ENCODE data around the gene FLII. TPM values are rescaled to one million over a fixed set of nuclear protein-coding genes. Genes with fewer than 3 reads are reported as not detected.

FLII gene
- polyA plus RNA-seq, 4 donors, result 152 to 360 (median 210) TPM

DNA sequence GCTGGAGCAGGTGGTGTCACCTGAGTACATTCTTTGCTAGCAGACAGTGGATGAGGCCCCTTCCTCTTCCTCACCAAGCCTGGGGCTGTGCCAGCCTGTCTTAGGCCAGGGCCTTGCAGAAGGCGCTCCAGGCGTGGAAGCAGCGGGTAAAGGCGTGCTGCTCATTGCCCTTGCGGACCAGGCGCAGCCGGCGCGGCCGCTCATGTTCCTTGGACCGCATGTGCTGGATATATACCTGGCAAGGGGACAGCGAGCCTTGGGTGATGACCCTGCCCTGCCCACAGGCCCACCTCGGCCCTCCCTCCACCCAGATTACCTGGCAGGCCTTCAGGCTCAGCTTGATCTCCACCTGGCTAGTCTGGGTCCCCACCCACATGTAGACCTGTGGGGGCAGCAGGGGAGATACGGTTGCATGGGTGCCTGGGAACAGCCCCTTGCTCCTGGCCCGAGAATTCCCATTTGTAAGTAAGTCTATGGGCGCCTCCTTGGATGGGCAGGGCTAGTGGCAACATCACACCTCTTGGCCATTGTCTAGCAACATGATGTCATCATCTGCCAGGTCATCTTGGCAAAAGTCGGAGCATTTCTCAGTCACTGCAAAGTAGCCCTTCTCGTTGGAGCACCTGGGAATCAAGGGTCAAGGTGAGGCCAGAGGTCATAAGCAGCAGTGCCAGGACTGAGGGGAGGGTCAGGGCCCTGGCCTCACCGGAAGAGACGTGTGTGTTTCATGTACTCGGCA, 13.3 kb downstream of the FLII start:
- peaks cover 14 to 88% (median 16%) of the 10 kb centered on the region in 3 donors for H3K36me3 ChIP-seq (ENCODE audit: control insufficient read depth in 3 of 3, insufficient read depth in 2 of 3, low read depth in 1 of 3, low read length in 3 of 3)
- H3K9me3 ChIP-seq (ENCODE audit: control insufficient read depth in 2 of 2, insufficient read depth in 1 of 2, low read depth in 1 of 2, low read length in 1 of 2), result no peaks in the 10 kb centered on the region
- no peaks in the 10 kb centered on the region for H3K27me3 ChIP-seq (ENCODE audit: control insufficient read depth in 3 of 3, insufficient read depth in 3 of 3, low read length in 3 of 3)
- no peak for DNase-seq
- H3K27ac ChIP-seq (ENCODE audit: low read depth in 1 of 3, low read length in 2 of 3), result no peak overlapping the region
- peaks cover 0 to 7% (median 0%) of the 10 kb centered on the region in 3 donors for H3K4me1 ChIP-seq (ENCODE audit: control insufficient read depth in 3 of 3, insufficient read depth in 2 of 3, low read depth in 1 of 3, low read length in 2 of 3)
- FAIRE-seq, result no peak
- no peak overlapping the region for H3K4me3 ChIP-seq (ENCODE audit: low read depth in 1 of 3, low read length in 3 of 3)
- 88 to 92% (median 91%) methylated on average over 21 of the region's 21 CpGs for WGBS, 3 donors

DNA sequence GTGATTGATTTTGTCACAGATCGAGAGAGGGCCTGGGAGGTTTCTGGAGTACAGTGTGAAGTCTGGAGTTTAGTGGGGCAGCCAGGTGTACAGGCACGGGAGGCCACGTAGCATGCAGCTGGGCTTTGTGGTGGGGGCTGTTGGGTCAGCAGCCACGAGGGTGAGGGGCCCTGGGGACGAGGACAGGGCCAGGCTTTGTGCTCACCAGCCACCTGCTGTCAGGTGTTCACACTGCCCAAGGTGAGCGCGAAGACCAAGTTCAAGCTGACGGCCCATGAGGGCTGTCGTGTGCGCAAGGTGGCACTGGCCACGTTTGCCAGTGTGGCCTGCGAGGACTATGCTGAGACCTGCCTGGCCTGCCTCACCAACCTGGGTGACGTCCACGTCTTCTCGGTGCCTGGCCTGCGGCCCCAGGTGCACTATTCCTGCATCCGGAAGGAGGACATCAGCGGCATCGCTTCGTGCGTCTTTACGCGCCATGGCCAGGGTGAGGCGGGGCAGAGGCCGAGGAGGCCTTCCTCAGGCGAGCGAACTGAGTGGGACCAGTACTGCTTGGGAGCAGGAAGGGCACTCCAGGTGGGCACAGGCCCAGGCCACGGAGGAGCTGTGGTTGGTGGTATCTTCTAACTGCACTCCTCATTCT, 17.2 kb downstream of the FLII start:
- no peaks in the 10 kb centered on the region for H3K27me3 ChIP-seq (ENCODE audit: control insufficient read depth in 3 of 3, insufficient read depth in 3 of 3, low read length in 3 of 3)
- no peaks in the 10 kb centered on the region for H3K9me3 ChIP-seq (ENCODE audit: control insufficient read depth in 2 of 2, insufficient read depth in 1 of 2, low read depth in 1 of 2, low read length in 1 of 2)
- H3K4me1 ChIP-seq (ENCODE audit: control insufficient read depth in 3 of 3, insufficient read depth in 2 of 3, low read depth in 1 of 3, low read length in 2 of 3), result peaks cover 0 to 2% (median 0%) of the 10 kb centered on the region in 3 donors
- no peak overlapping the region for H3K4me3 ChIP-seq (ENCODE audit: low read depth in 1 of 3, low read length in 3 of 3)
- FAIRE-seq (no peak), DNase-seq (no peak)
- WGBS, 3 donors, result 89 to 90% (median 90%) methylated on average over 28 of the region's 28 CpGs
- H3K27ac ChIP-seq (ENCODE audit: low read depth in 1 of 3, low read length in 2 of 3), result no peak overlapping the region
- peaks cover 16 to 94% (median 16%) of the 10 kb centered on the region in 3 donors for H3K36me3 ChIP-seq (ENCODE audit: control insufficient read depth in 3 of 3, insufficient read depth in 2 of 3, low read depth in 1 of 3, low read length in 3 of 3)

DNA sequence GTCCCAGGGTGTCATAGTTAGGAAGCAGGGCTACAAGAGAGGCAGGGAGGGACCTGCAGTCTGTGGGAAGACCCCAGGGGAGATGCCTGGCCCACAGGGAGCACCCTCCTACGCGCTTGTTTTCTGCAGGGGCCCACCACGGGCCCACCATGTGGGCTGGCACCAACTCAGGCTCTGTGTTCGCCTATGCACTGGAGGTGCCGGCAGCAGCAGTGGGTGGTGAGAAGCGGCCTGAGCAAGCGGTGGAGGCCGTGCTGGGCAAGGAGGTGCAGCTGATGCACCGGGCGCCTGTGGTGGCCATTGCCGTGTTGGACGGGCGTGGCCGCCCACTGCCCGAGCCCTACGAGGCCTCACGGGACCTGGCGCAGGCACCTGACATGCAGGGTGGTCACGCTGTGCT, 18.1 kb downstream of the FLII start:
- FAIRE-seq (no peak), DNase-seq (no peak)
- H3K4me3 ChIP-seq (ENCODE audit: low read depth in 1 of 3, low read length in 3 of 3), result no peak overlapping the region
- no peaks in the 10 kb centered on the region for H3K4me1 ChIP-seq (ENCODE audit: control insufficient read depth in 3 of 3, insufficient read depth in 2 of 3, low read depth in 1 of 3, low read length in 2 of 3)
- no peaks in the 10 kb centered on the region for H3K27me3 ChIP-seq (ENCODE audit: control insufficient read depth in 3 of 3, insufficient read depth in 3 of 3, low read length in 3 of 3)
- WGBS, 3 donors, result 92 to 93% (median 92%) methylated on average over 19 of the region's 19 CpGs
- H3K36me3 ChIP-seq (ENCODE audit: control insufficient read depth in 3 of 3, insufficient read depth in 2 of 3, low read depth in 1 of 3, low read length in 3 of 3), result peaks cover 10 to 94% (median 10%) of the 10 kb centered on the region in 3 donors
- no peaks in the 10 kb centered on the region for H3K9me3 ChIP-seq (ENCODE audit: control insufficient read depth in 2 of 2, insufficient read depth in 1 of 2, low read depth in 1 of 2, low read length in 1 of 2)
- no peak overlapping the region for H3K27ac ChIP-seq (ENCODE audit: low read depth in 1 of 3, low read length in 2 of 3)

DNA sequence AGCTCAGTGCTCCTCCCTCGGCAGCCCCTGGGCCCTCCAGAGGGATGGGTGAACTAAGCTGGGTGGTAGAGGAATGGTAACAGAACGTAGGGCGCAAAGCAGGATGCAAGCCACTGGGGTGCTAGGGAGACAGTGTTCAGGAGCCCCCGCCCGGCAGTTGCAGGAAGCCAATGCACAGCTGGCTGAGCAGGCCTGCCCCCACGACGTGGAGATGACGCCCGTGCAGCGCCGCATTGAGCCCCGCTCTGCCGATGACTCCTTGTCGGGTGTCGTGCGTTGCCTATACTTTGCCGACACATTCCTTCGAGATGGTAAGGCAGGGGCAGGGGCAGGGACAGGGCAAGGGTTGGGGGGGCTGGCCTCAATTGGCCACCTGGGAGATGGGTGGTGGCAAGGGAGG, 20.2 kb downstream of the FLII start:
- Histone ChIP-seq H3K27me3 (ENCODE audit: control insufficient read depth in 3 of 3, insufficient read depth in 3 of 3, low read length in 3 of 3) (no peaks in the 10 kb centered on the region), H3K9me3 (ENCODE audit: control insufficient read depth in 2 of 2, insufficient read depth in 1 of 2, low read depth in 1 of 2, low read length in 1 of 2) (no peaks in the 10 kb centered on the region), H3K36me3 (ENCODE audit: control insufficient read depth in 3 of 3, insufficient read depth in 2 of 3, low read depth in 1 of 3, low read length in 3 of 3) (peaks cover 2 to 96% (median 4%) of the 10 kb centered on the region in 3 donors), H3K4me1 (ENCODE audit: control insufficient read depth in 3 of 3, insufficient read depth in 2 of 3, low read depth in 1 of 3, low read length in 2 of 3) (no peaks in the 10 kb centered on the region), H3K27ac (ENCODE audit: low read depth in 1 of 3, low read length in 2 of 3) (no peak overlapping the region), H3K4me3 (ENCODE audit: low read depth in 1 of 3, low read length in 3 of 3) (no peak overlapping the region)
- no peak for DNase-seq
- FAIRE-seq, result no peak
- 92 to 94% (median 94%) methylated on average over 18 of the region's 18 CpGs for WGBS, 3 donors

DNA sequence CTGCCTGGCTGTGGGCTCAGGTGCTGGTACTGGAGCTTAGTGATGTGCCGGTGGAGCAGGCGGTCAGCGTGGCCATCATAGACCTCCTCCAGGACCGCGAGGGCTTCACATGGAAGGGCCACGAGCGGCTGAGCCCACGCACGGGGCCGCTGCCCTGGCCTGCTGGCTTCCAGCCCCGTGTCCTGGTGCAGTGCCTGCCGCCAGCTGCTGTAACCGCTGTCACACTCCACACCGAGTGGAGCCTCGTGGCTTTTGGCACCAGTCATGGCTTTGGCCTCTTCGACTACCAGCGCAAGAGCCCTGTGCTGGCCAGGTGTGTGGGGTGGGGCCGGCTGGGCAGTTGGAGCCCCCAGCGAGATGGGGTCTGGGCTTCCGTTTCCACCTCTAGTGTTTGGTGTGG, 21.1 kb downstream of the FLII start:
- DNase-seq (no peak), FAIRE-seq (no peak)
- no peaks in the 10 kb centered on the region for H3K27me3 ChIP-seq (ENCODE audit: control insufficient read depth in 3 of 3, insufficient read depth in 3 of 3, low read length in 3 of 3)
- no peak overlapping the region for H3K27ac ChIP-seq (ENCODE audit: low read depth in 1 of 3, low read length in 2 of 3)
- H3K36me3 ChIP-seq (ENCODE audit: control insufficient read depth in 3 of 3, insufficient read depth in 2 of 3, low read depth in 1 of 3, low read length in 3 of 3), result peaks cover 2 to 97% (median 4%) of the 10 kb centered on the region in 3 donors
- H3K9me3 ChIP-seq (ENCODE audit: control insufficient read depth in 2 of 2, insufficient read depth in 1 of 2, low read depth in 1 of 2, low read length in 1 of 2), result no peaks in the 10 kb centered on the region
- 91 to 94% (median 92%) methylated on average over 19 to 20 of the region's 20 CpGs for WGBS, 3 donors
- no peaks in the 10 kb centered on the region for H3K4me1 ChIP-seq (ENCODE audit: control insufficient read depth in 3 of 3, insufficient read depth in 2 of 3, low read depth in 1 of 3, low read length in 2 of 3)
- H3K4me3 ChIP-seq (ENCODE audit: low read depth in 1 of 3, low read length in 3 of 3), result no peak overlapping the region

DNA sequence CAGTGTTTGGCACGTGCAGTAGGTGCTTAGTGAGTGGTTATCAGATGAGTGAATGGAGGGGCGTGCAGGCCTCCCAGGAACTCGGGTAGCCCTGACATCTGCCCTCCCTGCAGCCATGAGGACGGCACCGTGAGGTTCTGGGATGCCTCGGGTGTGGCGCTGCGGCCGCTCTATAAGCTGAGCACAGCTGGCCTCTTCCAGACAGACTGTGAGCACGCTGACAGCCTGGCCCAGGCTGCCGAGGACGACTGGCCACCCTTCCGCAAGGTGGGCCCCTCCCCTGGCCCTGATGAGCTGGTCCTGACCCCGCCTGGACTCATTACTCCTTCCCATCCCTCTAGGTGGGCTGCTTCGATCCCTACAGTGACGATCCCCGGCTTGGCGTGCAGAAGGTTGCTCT, 22.0 kb downstream of the FLII start:
- 88 to 90% (median 90%) methylated on average over 18 of the region's 18 CpGs for WGBS, 3 donors
- no peaks in the 10 kb centered on the region for H3K27me3 ChIP-seq (ENCODE audit: control insufficient read depth in 3 of 3, insufficient read depth in 3 of 3, low read length in 3 of 3)
- DNase-seq (no peak), FAIRE-seq (no peak)
- no peaks in the 10 kb centered on the region for H3K9me3 ChIP-seq (ENCODE audit: control insufficient read depth in 2 of 2, insufficient read depth in 1 of 2, low read depth in 1 of 2, low read length in 1 of 2)
- no peak overlapping the region for H3K27ac ChIP-seq (ENCODE audit: low read depth in 1 of 3, low read length in 2 of 3)
- peaks cover under 1 to 96% (median 2%) of the 10 kb centered on the region in 3 donors for H3K36me3 ChIP-seq (ENCODE audit: control insufficient read depth in 3 of 3, insufficient read depth in 2 of 3, low read depth in 1 of 3, low read length in 3 of 3)
- no peaks in the 10 kb centered on the region for H3K4me1 ChIP-seq (ENCODE audit: control insufficient read depth in 3 of 3, insufficient read depth in 2 of 3, low read depth in 1 of 3, low read length in 2 of 3)
- no peak overlapping the region for H3K4me3 ChIP-seq (ENCODE audit: low read depth in 1 of 3, low read length in 3 of 3)

DNA sequence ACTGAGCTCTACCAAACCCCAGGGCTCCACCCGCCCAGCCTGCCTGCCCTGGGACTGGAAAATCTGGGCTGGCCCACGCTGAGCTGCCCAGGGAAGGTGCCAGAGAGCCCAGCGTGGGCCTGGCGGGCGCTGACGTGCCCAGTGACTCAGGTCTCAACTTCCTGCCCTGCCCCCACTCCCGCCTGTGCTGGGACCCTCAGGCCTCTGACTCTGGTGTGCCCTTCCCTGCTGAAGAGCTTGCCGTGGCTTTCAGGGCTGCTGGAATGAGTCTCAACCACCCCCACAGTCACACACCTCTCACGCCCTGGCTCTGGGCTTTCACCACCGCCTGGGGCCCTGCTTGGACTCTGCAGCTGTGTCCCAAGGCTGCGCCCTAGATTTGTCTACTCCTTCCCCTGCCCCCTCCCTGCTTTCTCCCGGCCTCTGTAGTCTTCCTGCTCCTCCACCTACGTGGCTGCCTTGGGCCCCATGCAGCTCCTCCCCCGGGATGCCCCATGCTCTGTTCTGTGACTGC, 22.7 kb downstream of the FLII start:
- Histone ChIP-seq H3K9me3 (ENCODE audit: control insufficient read depth in 2 of 2, insufficient read depth in 1 of 2, low read depth in 1 of 2, low read length in 1 of 2) (no peaks in the 10 kb centered on the region), H3K4me3 (ENCODE audit: low read depth in 1 of 3, low read length in 3 of 3) (no peak overlapping the region), H3K4me1 (ENCODE audit: control insufficient read depth in 3 of 3, insufficient read depth in 2 of 3, low read depth in 1 of 3, low read length in 2 of 3) (no peaks in the 10 kb centered on the region), H3K27ac (ENCODE audit: low read depth in 1 of 3, low read length in 2 of 3) (no peak overlapping the region), H3K27me3 (ENCODE audit: control insufficient read depth in 3 of 3, insufficient read depth in 3 of 3, low read length in 3 of 3) (no peaks in the 10 kb centered on the region), H3K36me3 (ENCODE audit: control insufficient read depth in 3 of 3, insufficient read depth in 2 of 3, low read depth in 1 of 3, low read length in 3 of 3) (peaks cover 0 to 93% (median 2%) of the 10 kb centered on the region in 3 donors)
- FAIRE-seq (no peak), DNase-seq (no peak)
- WGBS, 3 donors, result 51 to 61% (median 52%) methylated on average over 14 of the region's 14 CpGs

DNA sequence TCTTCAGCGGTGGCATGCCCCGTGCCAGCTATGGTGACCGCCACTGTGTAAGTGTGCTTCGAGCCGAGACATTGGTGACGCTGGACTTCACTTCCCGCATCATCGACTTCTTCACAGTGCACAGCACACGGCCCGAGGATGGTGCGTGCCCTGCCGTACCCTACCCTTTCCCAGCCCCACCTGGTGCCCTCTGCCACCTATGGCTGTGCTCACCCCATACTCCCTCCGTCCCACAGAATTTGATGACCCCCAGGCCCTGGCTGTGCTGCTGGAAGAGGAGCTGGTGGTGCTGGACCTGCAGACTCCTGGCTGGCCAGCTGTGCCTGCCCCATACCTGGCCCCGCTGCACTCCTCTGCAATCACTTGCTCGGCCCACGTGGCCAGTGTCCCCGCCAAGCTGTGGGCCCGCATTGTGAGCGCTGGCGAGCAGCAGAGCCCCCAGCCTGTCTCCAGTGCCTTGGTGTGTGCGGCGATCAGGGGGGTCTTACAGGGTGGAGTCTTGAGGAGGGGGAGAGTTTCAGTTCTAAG, 23.6 kb downstream of the FLII start:
- 95 to 97% (median 95%) methylated on average over 22 of the region's 22 CpGs for WGBS, 3 donors
- FAIRE-seq, result no peak
- no peaks in the 10 kb centered on the region for H3K9me3 ChIP-seq (ENCODE audit: control insufficient read depth in 2 of 2, insufficient read depth in 1 of 2, low read depth in 1 of 2, low read length in 1 of 2)
- H3K27ac ChIP-seq (ENCODE audit: low read depth in 1 of 3, low read length in 2 of 3), result no peak overlapping the region
- peaks cover 0 to 84% (median 2%) of the 10 kb centered on the region in 3 donors for H3K36me3 ChIP-seq (ENCODE audit: control insufficient read depth in 3 of 3, insufficient read depth in 2 of 3, low read depth in 1 of 3, low read length in 3 of 3)
- DNase-seq, result no peak
- H3K27me3 ChIP-seq (ENCODE audit: control insufficient read depth in 3 of 3, insufficient read depth in 3 of 3, low read length in 3 of 3), result no peaks in the 10 kb centered on the region
- H3K4me1 ChIP-seq (ENCODE audit: control insufficient read depth in 3 of 3, insufficient read depth in 2 of 3, low read depth in 1 of 3, low read length in 2 of 3), result no peaks in the 10 kb centered on the region
- H3K4me3 ChIP-seq (ENCODE audit: low read depth in 1 of 3, low read length in 3 of 3), result no peak overlapping the region
